Measurements from ENCODE around the gene PFDN1. TPM values are rescaled to one million over a fixed set of nuclear protein-coding genes. Genes with fewer than 3 reads are reported as not detected.

PFDN1 gene
- total and polyA plus RNA-seq, 10 of the 15 experiments (the other 5 are each of a cell fraction or from before 2014, with no cell fraction given): 62.9 to 193 (median 102) TPM

- ChIA-PET POLR2A (interaction anchor here (1.5 kb wide), 1 partner anchor 9 kb away, joined by 3 read pairs; no protein-coding TSS in a partner anchor), CTCF (interaction anchor here (2.8 kb wide), 1 partner anchor 9 kb away, joined by 17 read pairs; no protein-coding TSS in a partner anchor), SMC1A (ENCODE audit: uncharacterized antibody, unreplicated experiment) (interaction anchor here (1.4 kb wide), 2 partner anchors 12 to 23 kb away, joined by 4 to 10 read pairs; no protein-coding TSS in a partner anchor), RAD21 (ENCODE audit: unreplicated experiment) (no interaction called here)
- Histone ChIP-seq H3K27me3 (replicated peaks in 1 of 2; ENCODE audit: control insufficient read depth in 2 of 2, insufficient read depth in 2 of 2, low read length in 1 of 2) (no peaks in the 10 kb centered on the region), H3K9ac (ENCODE audit: control insufficient read depth, insufficient read depth, low read length) (no peak overlapping the region), H3K36me3 (ENCODE audit: control insufficient read depth in 2 of 2, insufficient read depth in 2 of 2, low read length in 1 of 2) (no peaks in the 10 kb centered on the region), H2AFZ (ENCODE audit: control insufficient read depth, low read depth, low read length) (no peak overlapping the region), H4K20me1 (ENCODE audit: control insufficient read depth, insufficient read depth) (no peaks in the 10 kb centered on the region), H3K4me3 (no peak overlapping the region), H3K4me1 (ENCODE audit: control insufficient read depth, insufficient read depth, low read length) (peaks cover 9% of the 10 kb centered on the region), H3K79me2 (ENCODE audit: control insufficient read depth, insufficient read depth, low read length) (no peaks in the 10 kb centered on the region; the same call in 1 of the 2 replicates), H3K27ac (ENCODE audit: control insufficient read depth, insufficient read depth) (no peak overlapping the region), H3K4me2 (ENCODE audit: control insufficient read depth, insufficient read depth) (no peak overlapping the region), H3K9me3 (replicated peaks; ENCODE audit: control insufficient read depth, insufficient read depth, low read length) (no peaks in the 10 kb centered on the region)
- ATAC-seq (no peak), DNase-seq (ENCODE audit: low read depth, low spot score) (no peak), FAIRE-seq (no peak)
- intact Hi-C loops (cut with micrococcal nuclease; ENCODE audit: unreplicated experiment) (no loop called here), in situ Hi-C loops (cut with MboI) (no loop called here)
- TF ChIP-seq ZNF217 (IDR thresholded peaks at IDR 0.05) (peak; percentile 38; the same call in 1 of the 2 replicates), HDAC6 (IDR thresholded peaks at IDR 0.05; ENCODE audit: unreplicated experiment) (no peak), E4F1 (IDR thresholded peaks at IDR 0.05; ENCODE audit: borderline replicate concordance, partially characterized antibody) (no peak), RFX5 (IDR thresholded peaks at IDR 0.05; ENCODE audit: low read depth, low read length) (no peak)
- BruUV-seq (replicated peaks): no TSS peak
Measured at GRCh38 chr5:140208065-140208464, 94.8 kb downstream of the PFDN1 start.
